ENCODE measurements around the gene DNAJC22.
"Not testable (repeated sequence)": the region's sequence is repeated elsewhere in the genome, so short reads cannot be mapped to it uniquely, and the experiment has no call there.

Gene DNAJC22
- 0 to 0.40 reads per million in 2 donors for total RNA-seq

DNA sequence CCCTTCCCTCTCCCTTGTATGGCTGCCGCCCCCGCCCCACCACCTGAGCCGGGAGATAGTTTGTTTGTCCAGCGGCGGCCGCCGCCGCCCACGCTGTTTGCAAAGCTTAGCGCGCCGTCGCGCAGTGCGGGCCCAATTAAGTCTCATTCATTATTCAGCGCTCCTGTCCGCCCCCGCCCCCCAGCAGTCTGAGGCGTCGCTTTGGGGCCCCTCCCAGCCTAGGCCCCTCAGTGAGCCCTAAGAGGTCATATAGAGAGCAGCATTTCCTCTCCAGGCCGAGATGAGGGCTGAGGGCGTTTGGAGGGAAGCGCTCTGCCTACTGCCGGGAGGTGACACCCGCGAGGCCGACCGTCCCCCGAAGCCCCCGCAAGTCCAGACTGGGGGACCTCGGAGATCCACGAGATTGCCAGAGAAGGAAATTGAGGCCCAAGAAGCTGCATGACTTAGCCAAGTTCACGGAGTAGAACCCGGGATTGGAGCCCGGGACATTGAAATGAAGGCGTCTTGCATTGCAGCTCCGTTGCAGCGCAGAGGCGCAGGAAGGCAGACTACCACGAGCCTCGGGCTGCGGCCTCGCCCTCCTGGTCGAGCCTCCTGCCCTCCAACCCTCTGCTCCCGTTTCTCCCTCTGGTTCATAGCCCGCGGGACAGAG, at the start of gene DNAJC22:
Gene DNAJC22, plus strand, starts transcription at position 230 of the 652 bp plus-strand sequence. CDS start 1,985 bp downstream, outside the sequence.
- DNase-seq: peak in 1 of 5 experiments; percentile 48

DNA sequence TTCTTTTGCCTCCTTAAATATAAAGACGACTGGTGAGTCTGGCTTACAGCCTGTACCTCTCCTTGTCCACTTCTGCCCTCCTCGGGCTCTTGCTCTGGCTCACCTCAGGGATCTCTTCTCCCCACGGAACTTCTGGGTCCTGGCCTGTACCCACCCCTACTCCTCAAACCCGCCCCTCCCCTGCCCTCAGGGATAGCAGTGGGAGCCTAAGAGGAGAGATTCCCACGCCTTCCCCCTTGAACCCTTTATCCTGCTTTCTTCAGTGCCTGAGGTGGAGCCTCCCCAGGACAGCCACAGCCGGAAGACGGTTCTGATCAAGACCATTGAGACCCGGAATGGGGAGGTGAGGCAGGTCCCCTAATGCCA, 49.0 kb upstream of the DNAJC22 start:
- no peak for DNase-seq

DNA sequence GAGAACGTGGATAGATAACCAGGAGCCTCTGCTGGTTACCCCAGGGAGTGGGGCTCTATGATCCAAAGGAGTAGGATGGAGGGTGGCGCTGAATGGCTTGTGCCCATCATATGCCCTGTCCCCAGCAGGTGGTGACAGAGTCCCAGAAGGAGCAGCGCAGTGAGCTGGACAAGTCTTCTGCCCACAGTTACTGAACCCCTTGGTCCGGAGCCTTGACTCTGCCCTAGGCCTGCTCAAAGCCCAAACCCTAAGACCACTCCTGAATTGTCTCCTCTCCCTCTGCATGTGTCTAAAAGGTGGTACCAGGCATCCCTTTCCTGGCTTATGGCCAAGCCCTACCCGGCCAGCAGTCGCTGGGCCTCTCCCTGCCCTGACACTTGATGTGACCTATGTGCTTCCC, 48.5 kb upstream of the DNAJC22 start:
- no peak for DNase-seq

DNA sequence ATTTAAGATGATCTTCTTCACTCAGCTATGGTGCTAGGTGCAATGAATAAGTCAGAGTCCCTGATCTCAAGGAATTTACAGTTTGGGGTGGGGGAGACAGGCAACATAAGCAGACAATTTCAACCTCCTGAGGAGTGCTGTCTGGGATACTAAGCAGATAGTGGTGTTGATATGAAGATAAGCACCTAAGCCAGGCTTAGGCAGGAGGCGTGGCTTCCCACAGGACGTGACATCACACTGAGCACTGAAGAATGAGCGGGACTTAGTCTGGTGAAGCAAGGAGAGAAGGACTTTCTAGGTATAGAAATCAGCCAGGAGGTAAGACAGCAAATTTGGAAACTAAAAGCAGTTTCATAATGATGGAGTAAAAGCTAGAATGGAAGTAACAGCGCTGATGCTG, 44.9 kb upstream of the DNAJC22 start:
- DNase-seq: peak in 1 of 5 experiments; percentile 68

DNA sequence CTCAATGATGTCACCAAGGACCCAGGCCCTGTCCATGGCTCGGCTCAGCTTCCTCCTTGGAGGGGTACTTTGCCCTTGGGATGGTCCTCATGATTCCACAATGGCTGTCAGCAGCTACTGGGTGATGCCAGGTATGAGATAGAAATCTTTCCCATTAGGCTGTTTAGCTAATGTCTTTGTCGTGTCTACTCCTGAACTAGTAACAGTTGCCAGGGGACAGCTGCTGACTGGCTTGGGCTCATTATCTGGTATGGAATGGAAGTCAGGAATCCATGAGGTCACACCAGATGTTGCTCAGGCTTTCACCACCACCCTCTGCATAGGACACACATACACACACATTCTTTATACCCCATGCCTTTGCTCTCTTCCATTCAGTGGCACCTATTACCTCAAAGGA, 42.5 kb upstream of the DNAJC22 start:
- no peak for DNase-seq

DNA sequence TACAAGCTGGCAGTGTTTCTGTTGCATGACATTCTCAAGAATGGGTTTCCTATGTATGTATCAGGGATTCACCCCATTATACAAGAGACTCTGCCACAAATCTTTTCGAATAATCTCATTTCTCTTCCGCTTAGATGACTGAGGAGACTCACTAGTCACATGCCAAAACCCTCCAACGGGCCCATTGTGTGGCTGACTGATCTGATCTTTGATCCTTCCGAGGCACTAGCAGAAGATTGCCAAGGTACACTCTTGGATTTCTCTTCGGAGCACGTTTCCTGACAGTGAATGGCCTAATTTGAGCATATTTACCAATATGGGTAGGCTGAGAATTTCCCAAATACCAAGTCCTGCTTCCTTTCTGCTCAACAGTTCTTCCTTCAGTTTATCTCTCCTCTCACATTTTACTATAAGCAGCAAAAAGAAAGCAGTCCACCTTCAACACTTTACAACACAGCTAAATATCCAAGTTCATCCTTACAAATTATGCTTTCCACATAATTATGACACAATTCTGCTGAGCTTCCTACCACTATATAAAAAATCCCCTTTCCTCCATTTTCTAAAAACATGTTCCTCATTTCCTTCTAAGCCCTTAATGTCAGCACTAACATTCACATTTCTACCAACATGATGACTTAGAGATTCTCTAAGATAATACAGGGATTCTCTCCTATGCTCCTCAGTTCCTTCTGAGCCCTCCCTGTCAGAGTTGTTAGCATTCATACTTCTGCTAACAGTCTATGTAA, 40.8 kb upstream of the DNAJC22 start:
- no peak for DNase-seq

DNA sequence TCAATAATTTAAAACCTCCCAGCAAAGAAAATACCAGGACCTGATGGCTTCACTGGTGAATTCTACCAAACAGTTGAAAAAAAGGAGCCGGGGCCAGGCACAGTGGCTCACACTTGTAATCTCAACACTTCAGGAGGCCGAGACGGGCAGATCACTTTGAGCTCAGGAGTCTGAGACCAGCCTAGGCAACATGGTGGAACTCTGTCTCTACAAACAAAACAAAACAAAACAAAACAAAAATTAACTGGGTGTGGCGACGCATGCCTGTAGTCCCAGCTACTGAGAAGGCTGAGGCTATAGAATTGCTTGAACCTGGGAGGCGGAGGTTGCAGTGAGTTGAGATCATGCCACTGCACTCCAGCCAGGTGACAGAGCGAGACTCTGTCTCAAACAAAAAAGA, 37.3 kb upstream of the DNAJC22 start:
- DNase-seq: no peak

DNA sequence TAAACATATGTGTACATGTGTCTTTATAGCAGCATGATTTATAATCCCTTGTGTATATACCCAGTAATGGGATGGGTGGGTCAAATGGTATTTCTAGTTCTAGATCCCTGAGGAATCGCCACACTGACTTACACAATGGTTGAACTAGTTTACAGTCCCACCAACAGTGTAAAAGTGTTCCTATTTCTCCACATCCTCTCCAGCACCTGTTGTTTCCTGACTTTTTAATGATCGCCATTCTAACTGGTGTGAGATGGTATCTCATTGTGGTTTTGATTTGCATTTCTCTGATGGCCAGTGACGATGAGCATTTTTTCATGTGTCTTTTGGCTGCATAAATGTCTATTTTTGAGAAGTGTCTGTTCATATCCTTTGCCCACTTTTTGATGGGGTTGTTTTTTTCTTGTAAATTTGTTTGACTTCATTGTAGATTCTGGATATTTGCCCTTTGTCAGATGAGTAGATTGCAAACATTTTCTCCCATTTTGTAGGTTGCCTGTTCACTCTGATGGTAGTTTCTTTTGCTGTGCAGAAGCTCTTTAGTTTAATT, 36.2 kb upstream of the DNAJC22 start:
- not testable (repeated sequence) for DNase-seq

DNA sequence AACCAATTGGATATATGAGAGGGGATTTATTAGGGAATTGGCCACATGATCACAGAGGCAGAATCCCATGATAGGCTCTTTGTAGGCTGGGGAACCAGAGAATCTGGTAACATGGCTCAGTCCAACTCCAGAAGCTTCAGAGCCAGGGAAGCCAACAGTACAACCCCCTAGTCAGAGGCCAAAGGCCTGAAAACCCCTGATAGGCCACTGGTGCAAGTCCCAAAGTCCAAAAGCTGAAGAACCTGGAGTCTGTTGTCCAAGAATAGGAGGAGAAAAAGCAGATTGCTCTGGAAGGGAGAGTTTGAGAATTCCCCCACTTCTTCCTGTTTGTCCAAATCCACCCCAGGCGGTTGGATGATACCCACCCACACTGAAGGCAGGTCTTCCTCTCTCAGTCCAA, 31.9 kb upstream of the DNAJC22 start:
- DNase-seq: no peak

DNA sequence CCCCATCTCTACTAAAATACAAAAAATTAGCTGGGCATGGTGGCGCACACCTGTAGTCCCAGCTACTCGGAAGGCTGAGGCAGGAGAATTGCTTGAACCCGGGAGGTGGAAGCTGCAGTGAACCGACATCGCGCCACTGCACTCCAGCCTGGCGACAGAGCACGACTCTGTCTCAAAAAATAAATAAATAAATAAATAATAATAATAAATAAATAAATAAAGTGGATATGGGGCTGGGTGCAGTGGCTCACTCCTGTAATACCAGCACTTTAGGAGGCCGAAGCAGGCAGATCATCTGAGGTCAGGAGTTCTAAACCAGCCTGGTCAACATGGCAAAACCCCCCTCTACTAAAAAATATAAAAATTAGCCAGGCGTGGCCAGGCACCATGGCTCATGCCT, 29.6 kb upstream of the DNAJC22 start:
- DNase-seq: not testable (repeated sequence)

DNA sequence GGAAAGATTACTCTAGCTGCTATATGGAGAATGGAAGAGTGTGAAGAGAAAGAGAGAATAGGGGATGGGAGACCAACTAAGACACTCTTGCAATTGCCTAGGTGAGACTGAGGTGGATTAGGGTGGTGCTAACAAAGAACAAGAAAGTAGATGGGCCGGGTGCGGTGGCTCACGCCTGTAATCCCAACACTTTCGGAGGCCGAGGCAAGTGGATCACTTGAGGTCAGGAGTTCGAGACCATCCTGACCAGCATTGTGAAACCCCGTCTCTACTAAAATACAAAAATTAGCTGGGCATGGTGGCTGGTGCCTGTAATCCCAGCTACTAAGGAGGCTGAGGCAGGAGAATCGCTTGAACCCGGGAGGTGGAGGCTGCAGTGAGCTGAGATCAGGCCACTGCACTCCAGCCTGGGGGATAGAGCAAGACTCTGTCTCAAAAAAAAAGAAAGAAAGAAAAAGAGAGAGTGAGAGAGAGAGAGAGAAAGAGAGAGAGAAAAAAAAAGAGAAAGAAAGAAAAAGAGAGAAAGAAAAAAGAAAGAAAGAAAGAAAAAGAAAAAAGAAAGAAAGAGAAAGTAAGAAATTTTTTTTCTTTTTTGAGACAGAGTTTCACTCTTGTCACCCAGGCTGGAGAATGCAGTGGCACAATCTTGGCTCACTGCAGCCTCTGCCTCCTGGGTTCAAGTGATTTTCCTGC, 26.1 kb upstream of the DNAJC22 start:
- DNase-seq: not testable (repeated sequence)

DNA sequence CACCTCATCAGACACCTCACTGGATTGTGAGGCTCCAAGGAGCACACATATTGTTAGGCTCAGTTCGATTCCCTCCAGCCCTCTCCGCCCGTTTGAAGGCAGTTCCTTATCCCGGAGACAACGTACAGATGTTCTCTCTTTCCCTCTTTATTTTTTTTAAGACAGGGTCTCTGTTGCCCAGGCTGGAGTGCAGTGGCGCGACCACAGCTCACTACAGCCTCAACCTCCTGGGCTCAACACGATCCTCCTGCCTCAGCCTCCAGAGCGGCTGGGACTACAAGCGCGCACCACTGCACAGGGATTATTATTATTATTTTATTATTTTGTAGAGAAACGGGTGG, 24.4 kb upstream of the DNAJC22 start:
- DNase-seq: no peak

DNA sequence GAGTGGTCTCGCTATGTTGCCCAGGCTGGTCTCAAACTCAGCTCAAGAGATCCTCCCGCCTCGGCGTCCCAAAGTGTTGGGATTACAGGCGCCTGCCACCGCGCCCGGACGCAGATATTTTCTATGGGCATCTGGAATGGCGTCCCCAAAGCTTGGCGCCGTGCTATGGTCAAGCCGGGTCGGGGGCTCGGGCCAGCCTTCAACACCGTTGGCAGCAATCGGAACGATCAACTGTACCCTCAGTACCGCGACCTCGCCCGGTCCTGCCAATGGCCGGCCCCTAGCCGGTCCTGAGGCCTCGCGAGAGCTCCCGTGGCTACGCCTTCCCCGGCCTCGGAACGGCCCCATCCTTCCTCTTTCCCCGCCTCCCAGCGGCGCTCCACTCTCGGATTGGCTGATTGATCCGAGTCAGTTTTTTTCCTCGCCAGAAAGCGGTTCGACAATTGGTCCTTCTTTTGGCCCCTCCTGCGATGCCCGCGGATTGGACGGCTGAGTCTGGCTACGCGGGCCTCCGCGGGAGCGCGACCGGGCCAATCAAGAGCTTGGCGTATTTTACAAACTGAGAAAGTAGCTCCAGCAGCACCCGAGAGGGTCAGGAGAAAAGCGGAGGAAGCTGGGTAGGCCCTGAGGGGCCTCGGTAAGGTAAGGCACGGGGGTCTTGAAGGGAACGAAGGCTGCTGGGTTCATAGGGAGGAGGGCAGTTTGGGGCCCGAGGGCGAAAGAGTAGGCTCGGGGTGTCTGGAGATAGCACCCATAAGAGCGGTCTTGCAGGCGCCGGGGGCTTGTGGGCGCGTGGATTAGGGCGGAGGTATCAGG, 23.8 kb upstream of the DNAJC22 start, which contains the start of gene TROAP:
Gene TROAP, plus strand, starts transcription at position 548 of the 816 bp plus-strand sequence. CDS start 354 bp downstream, outside the sequence.
- peak; percentile 85 to 98 (median 95) for DNase-seq

DNA sequence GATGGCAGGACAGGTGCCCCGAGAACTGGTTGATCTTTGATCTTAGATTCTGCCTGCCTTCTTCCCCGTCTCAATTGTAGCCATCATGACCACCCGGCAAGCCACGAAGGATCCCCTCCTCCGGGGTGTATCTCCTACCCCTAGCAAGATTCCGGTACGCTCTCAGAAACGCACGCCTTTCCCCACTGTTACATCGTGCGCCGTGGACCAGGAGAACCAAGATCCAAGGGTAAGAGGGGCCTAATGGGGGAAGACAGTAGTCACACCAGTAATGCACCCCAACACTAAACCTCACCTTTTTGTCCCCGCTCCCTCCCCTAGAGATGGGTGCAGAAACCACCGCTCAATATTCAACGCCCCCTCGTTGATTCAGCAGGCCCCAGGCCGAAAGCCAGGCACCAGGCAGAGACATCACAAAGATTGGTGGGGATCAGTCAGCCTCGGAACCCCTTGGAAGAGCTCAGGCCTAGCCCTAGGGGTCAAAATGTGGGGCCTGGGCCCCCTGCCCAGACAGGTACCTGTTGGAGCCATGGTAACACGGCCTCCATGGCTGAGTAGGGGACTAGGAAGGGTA, 23.1 kb upstream of the DNAJC22 start:
- no peak for DNase-seq

DNA sequence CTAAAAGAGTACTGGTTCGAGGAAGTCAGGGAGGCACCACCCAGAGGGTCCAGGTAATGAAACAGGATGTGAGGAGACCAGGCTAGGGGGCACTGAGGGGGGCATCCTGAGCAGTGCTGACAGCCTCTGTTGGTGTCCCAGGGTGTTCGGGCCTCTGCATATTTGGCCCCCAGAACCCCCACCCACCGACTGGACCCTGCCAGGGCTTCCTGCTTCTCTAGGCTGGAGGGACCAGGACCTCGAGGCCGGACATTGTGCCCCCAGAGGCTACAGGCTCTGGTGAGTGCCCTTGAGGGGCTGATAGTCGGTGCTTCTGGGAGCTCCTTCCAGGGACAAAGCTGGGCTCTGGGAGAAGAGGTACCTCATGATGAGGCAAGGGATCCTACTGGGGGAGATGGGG, 21.1 kb upstream of the DNAJC22 start:
- DNase-seq: no peak

DNA sequence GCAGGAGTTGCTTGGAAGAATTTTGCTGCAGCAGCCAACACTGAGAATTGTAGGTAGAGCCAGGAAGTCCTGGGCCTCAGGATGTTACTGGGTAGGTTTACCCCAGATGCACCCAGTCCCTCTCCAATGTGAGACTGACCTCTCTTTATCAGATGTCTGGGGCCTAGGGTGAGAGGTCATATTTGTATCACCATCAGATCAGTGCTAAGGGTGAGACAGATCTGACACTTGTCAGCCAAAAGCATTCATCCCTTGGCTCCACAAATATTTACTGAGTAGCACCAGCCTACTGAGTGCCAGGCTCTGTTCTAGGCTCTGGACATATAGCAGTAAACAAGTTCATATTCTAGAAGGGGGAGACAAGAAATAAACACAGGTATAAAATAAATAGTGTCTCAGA, 19.3 kb upstream of the DNAJC22 start:
- DNase-seq: no peak

DNA sequence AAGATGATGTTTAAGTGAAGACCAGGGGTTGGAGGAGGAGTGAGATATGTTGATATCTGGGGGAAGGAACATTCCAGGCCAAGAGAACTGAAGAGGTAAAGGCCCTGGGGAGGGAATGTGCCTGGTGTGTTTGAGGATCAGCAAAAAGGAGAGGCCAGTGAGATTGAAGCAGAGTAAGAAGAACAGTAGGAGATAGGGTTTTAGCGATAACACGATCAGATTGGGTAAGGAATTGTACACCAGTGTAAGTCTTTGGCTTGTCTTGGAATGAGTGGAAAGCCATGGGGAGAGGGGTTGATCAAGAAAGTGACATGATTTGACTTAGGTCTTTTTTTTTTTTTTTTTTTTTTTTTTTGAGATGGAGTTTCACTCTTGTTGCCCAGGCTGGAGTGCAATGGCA, 18.8 kb upstream of the DNAJC22 start:
- DNase-seq: no peak

DNA sequence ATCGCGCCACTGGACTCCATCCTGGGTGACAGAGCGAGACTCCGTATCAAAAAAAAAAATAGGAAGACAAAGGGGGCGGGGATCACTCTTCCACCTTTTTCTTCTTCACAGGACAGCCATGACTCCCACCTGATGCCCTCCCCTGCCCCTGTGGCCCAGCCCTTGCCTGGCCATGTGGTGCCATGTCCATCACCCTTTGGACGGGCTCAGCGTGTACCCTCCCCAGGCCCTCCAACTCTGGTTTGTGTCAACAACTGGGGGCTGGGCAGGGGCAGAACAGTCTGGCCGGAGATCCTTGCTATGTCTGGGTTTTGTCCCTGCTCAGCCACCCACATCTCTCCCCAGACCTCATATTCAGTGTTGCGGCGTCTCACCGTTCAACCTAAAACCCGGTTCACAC, 17.9 kb upstream of the DNAJC22 start:
- DNase-seq: no peak

DNA sequence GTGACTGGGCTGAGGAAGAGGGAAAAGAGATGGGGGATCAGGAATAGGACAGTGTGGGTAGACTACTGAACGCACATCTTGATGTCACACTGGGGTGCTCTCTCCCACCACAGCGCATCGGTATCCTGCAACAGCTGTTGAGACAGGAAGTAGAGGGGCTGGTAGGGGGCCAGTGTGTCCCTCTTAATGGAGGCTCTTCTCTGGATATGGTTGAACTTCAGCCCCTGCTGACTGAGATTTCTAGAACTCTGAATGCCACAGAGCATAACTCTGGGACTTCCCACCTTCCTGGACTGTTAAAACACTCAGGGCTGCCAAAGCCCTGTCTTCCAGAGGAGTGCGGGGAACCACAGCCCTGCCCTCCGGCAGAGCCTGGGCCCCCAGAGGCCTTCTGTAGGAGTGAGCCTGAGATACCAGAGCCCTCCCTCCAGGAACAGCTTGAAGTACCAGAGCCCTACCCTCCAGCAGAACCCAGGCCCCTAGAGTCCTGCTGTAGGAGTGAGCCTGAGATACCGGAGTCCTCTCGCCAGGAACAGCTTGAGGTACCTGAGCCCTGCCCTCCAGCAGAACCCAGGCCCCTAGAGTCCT, 16.6 kb upstream of the DNAJC22 start:
- DNase-seq: no peak

DNA sequence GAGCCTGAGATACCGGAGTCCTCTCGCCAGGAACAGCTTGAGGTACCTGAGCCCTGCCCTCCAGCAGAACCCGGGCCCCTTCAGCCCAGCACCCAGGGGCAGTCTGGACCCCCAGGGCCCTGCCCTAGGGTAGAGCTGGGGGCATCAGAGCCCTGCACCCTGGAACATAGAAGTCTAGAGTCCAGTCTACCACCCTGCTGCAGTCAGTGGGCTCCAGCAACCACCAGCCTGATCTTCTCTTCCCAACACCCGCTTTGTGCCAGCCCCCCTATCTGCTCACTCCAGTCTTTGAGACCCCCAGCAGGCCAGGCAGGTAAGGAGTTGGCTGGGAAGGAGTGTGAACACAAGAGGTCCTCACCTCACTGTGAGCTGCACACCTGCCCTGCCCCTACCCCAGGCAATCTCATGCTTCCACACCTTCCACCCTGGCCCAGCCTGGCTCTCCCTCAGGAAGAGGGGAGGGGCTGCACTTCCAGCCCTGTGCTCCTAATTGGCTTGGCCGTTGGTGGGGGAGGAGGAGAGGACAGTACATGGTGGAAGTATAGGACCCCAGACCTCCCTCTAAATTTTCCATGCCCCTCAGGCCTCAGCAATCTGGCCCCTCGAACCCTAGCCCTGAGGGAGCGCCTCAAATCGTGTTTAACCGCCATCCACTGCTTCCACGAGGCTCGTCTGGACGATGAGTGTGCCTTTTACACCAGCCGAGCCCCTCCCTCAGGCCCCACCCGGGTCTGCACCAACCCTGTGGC, 15.9 kb upstream of the DNAJC22 start:
- DNase-seq: no peak

Data from T-helper 2 cell (primary cell).